ENCODE measurements around the gene CYSLTR2.

- TF ChIP-seq CTCF (IDR thresholded peaks at IDR 0.05 in 8 of 11, conservative IDR thresholded peaks at IDR 0.05 in 3 of 11): no peak
- TF ChIP-seq POLR2A (IDR thresholded peaks at IDR 0.05): no peak
Observed at GRCh38 chr13:48621056-48621455, 32.7 kb upstream of the CYSLTR2 start.
